ENCODE measurements around the gene ADA.

DNA sequence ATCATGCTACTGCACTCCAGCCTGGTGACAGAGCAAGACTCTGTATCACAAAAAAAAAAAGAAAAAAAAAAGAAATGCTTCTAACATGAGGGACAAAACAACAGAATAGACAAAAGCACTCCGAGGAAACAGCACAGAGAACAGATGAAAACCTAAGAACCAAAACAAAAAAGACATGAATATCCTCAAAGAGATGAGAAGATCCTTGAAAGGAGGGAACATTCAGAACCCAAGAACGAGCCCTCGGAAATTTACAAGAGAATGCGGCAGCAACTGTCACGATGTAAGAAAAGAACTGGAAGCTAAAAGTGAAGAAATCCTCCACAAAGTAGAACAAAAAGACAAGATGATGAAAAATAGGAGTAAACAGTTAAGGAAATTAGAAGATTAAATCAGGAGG, 21.2 kb downstream of the ADA start:
- TF ChIP-seq, protein P1, sequence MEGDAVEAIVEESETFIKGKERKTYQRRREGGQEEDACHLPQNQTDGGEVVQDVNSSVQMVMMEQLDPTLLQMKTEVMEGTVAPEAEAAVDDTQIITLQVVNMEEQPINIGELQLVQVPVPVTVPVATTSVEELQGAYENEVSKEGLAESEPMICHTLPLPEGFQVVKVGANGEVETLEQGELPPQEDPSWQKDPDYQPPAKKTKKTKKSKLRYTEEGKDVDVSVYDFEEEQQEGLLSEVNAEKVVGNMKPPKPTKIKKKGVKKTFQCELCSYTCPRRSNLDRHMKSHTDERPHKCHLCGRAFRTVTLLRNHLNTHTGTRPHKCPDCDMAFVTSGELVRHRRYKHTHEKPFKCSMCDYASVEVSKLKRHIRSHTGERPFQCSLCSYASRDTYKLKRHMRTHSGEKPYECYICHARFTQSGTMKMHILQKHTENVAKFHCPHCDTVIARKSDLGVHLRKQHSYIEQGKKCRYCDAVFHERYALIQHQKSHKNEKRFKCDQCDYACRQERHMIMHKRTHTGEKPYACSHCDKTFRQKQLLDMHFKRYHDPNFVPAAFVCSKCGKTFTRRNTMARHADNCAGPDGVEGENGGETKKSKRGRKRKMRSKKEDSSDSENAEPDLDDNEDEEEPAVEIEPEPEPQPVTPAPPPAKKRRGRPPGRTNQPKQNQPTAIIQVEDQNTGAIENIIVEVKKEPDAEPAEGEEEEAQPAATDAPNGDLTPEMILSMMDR (conservative IDR thresholded peaks at IDR 0.05 in 1 of 2, IDR thresholded peaks at IDR 0.05 in 1 of 2; ENCODE audit: extremely low read depth in 1 of 2, insufficient read depth in 1 of 2, low read depth in 1 of 2, low read length in 2 of 2), result no peak
- no peak for TF ChIP-seq EZH2 (IDR thresholded peaks at IDR 0.05; ENCODE audit: borderline replicate concordance, low read length)
